Measurements from ENCODE around the gene ITGA11.

DNA sequence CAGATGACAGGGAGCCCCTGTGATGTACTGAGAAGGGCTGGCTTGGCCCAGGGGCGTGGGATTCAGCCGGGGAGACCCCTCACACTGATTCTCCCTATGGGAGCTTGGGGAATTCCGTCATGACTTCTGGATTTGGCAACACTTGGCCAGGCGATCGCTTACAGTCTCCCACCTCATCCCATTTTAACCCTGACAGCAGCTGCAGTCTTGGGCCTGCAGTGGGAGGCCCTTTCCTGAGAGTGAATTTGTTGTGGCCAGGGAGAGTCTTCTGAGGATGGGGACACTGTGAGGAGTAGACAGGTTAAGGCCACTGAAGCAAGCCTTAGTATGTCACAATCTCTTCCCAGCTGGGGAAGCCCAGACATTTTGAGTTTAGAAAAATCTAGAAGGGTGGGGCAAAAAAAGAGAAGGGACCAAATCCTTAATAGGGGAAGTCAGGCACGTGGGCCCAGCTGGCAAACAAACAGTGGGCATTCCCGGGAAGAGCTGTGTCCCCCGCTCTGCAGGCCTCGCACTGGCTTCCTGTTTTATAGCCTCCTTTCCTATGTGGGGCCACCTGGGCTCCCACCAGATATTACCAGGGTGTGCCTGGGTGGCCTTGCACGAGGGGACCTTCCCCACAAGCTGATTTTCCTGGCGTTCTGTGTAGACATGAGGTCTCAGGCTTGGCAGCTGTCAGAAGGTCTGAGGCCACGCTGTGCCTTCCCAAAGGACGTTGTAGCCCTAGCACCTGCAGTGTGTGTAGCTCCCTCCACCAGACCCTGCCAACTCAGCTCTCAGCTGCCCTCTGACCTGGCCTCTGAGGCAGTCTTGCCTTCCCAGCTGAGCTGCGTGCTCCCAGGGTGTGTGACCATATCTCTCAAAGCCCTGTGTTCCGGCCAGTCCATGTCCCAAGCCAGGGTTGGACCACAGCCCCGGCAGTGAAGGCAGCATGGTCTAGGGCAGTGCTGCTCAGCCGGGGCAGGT is 89.9 kb downstream of the ITGA11 start:
- no peak for TF ChIP-seq YY1 (IDR thresholded peaks at IDR 0.05; ENCODE audit: insufficient read depth, insufficient read length)
- TF ChIP-seq ZNF274 (IDR thresholded peaks at IDR 0.05; ENCODE audit: low read depth, low read length): no peak
- no peak for TF ChIP-seq SUZ12 (IDR thresholded peaks at IDR 0.05; ENCODE audit: extremely low read depth, insufficient read depth, insufficient read length)
